Nephron progenitor cell (in vitro differentiated cells): ENCODE measurements around the gene EEF1A2.
A peak's percentile ranks its signal among the peaks of the same experiment; 100 is the strongest.
"Not testable (repeated sequence)": the region's sequence is repeated elsewhere in the genome, so short reads cannot be mapped to it uniquely, and the experiment has no call there.

Experiments
- DNase-seq: peaks from one replicate; pipeline ENCODE4 v3.0.0; 2021
- H3K27ac Mint-ChIP-seq: 2 replicates; pipeline ENCODE4 v1.8.0; 2021; ENCODE audit warnings: mild to moderate bottlenecking, moderate library complexity, mixed read lengths
- H3K27me3 Mint-ChIP-seq: 2 replicates; pipeline ENCODE4 v1.8.0; 2021; ENCODE audit warnings: mild to moderate bottlenecking, low read depth, mixed read lengths; ENCODE audit not compliant: poor library complexity
- H3K36me3 Mint-ChIP-seq: 2 replicates; pipeline ENCODE4 v1.8.0; 2021; ENCODE audit warnings: low read depth, mixed read lengths
- H3K4me1 Mint-ChIP-seq: 2 replicates; pipeline ENCODE4 v1.8.0; 2021; ENCODE audit warnings: mixed read lengths
- H3K4me3 Mint-ChIP-seq: 2 replicates; pipeline ENCODE4 v1.8.0; 2021; ENCODE audit warnings: mild to moderate bottlenecking, moderate library complexity, mixed read lengths
- H3K9me3 Mint-ChIP-seq: 2 replicates; pipeline ENCODE4 v1.8.0; 2021; ENCODE audit warnings: mild to moderate bottlenecking, moderate library complexity, mixed read lengths
- CTCF ChIP-seq: fragments of 200-600 bp; sonication (generic); IDR thresholded peaks from 2 replicates; pipeline ENCODE4 v1.5.0; 2021; ENCODE audit warnings: antibody characterized with exemption

The EEF1A2 gene

GRCh38 chr20:63519668-63520503 lies 21.0 kb upstream of the EEF1A2 start:
- H3K27ac Mint-ChIP-seq: no peak overlapping the region
- peak; percentile 8 for TF ChIP-seq CTCF
- H3K27me3 Mint-ChIP-seq: peaks cover 13% of the 10 kb centered on the region
- peak overlapping the region; percentile 79 for H3K4me3 Mint-ChIP-seq
- H3K36me3 Mint-ChIP-seq: peaks cover 23% of the 10 kb centered on the region
- peak; percentile 76 for DNase-seq
- peaks cover 8% of the 10 kb centered on the region for H3K9me3 Mint-ChIP-seq
- H3K4me1 Mint-ChIP-seq: peaks cover 33% of the 10 kb centered on the region

GRCh38 chr20:63518946-63519667 lies 20.2 kb upstream of the EEF1A2 start:
- peaks cover 26% of the 10 kb centered on the region for H3K4me1 Mint-ChIP-seq
- no peak for DNase-seq
- H3K9me3 Mint-ChIP-seq: peaks cover 13% of the 10 kb centered on the region
- no peak overlapping the region for H3K27ac Mint-ChIP-seq
- no peak for TF ChIP-seq CTCF
- peak overlapping the region; percentile 79 for H3K4me3 Mint-ChIP-seq
- H3K27me3 Mint-ChIP-seq: peaks cover 14% of the 10 kb centered on the region
- peaks cover 17% of the 10 kb centered on the region for H3K36me3 Mint-ChIP-seq

GRCh38 chr20:63518351-63518861 lies 19.5 kb upstream of the EEF1A2 start:
- no peak for DNase-seq
- H3K27ac Mint-ChIP-seq: no peak overlapping the region
- peaks cover 11% of the 10 kb centered on the region for H3K36me3 Mint-ChIP-seq
- H3K9me3 Mint-ChIP-seq: peaks cover 15% of the 10 kb centered on the region
- peak; percentile 6 for TF ChIP-seq CTCF
- H3K4me1 Mint-ChIP-seq: peaks cover 21% of the 10 kb centered on the region
- peaks cover 21% of the 10 kb centered on the region for H3K27me3 Mint-ChIP-seq
- peak overlapping the region; percentile 79 for H3K4me3 Mint-ChIP-seq

- H3K9me3 Mint-ChIP-seq: peaks cover 22% of the 10 kb centered on the region
- peaks cover 19% of the 10 kb centered on the region for H3K4me1 Mint-ChIP-seq
- H3K36me3 Mint-ChIP-seq: peaks cover 7% of the 10 kb centered on the region
- H3K27me3 Mint-ChIP-seq: peaks cover 29% of the 10 kb centered on the region
- DNase-seq: no peak
- no peak for TF ChIP-seq CTCF
- H3K27ac Mint-ChIP-seq: no peak overlapping the region
- peak overlapping the region; percentile 59 for H3K4me3 Mint-ChIP-seq
Measured at GRCh38 chr20:63517376-63518309, 18.8 kb upstream of the EEF1A2 start.

GRCh38 chr20:63514520-63514919 lies 15.6 kb upstream of the EEF1A2 start:
- peaks cover 46% of the 10 kb centered on the region for H3K27me3 Mint-ChIP-seq
- H3K9me3 Mint-ChIP-seq: peaks cover 38% of the 10 kb centered on the region
- peaks cover 11% of the 10 kb centered on the region for H3K4me1 Mint-ChIP-seq
- not testable (repeated sequence) for H3K4me3 Mint-ChIP-seq, H3K36me3 Mint-ChIP-seq, DNase-seq, H3K27ac Mint-ChIP-seq
